ENCODE measurements around the gene GALNT11. TPM values are rescaled to one million over a fixed set of nuclear protein-coding genes. Genes with fewer than 3 reads are reported as not detected.

Gene GALNT11
- total and polyA plus RNA-seq, 4 donors: 12.0 to 21.8 (median 13.8) TPM

DNA sequence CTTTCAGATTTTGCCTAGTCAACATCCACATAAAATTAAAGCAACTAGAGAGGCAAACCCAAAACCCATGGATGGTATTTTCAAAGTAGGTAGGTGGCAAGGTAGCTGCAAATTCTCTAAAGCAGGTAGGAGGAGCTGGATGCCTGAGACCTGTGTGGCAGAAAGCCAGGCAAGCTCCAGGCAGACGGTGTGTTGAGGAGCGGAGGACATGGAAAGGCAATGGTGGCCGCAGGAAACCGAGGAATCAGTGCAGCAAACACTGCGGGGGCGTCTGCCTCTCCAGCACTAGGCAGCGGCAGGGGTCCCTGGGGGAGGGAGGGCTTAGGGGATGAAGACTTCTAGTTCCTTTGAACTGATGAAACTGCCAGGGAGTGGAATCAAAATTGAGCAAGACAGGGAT lies 101.3 kb downstream of the GALNT11 start:
- 96% methylated on average over 7 of the region's 7 CpGs for WGBS
- no peak for DNase-seq (ENCODE audit: low spot score)
- H3K9ac ChIP-seq (ENCODE audit: low read depth in 1 of 2, low read length in 2 of 2): no peak overlapping the region
- H3K36me3 ChIP-seq (ENCODE audit: control insufficient read depth in 4 of 4, insufficient read depth in 3 of 4, low read depth in 1 of 4, low read length in 3 of 4): peaks cover 9 to 49% (median 25%) of the 10 kb centered on the region in 4 donors
- no peaks in the 10 kb centered on the region for H3K4me1 ChIP-seq (ENCODE audit: control insufficient read depth in 4 of 4, insufficient read depth in 4 of 4, low read length in 3 of 4)
- no peak overlapping the region for H3K27ac ChIP-seq (ENCODE audit: low read depth in 1 of 2, low read length in 2 of 2)
- H3K9me3 ChIP-seq (ENCODE audit: control insufficient read depth in 4 of 4, low read length in 3 of 4): peaks cover 0 to 2% (median 0%) of the 10 kb centered on the region in 4 donors
- TF ChIP-seq GABPA (IDR thresholded peaks at IDR 0.05 in 1 of 2, conservative IDR thresholded peaks at IDR 0.05 in 1 of 2): no peak
- TF ChIP-seq, protein P1, sequence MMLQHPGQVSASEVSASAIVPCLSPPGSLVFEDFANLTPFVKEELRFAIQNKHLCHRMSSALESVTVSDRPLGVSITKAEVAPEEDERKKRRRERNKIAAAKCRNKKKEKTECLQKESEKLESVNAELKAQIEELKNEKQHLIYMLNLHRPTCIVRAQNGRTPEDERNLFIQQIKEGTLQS (IDR thresholded peaks at IDR 0.05): no peak
- H3K4me3 ChIP-seq (ENCODE audit: low read depth in 1 of 3, low read length in 3 of 3): no peak overlapping the region
- H3K27me3 ChIP-seq (ENCODE audit: control insufficient read depth in 4 of 4, insufficient read depth in 4 of 4, low read length in 3 of 4): no peaks in the 10 kb centered on the region

DNA sequence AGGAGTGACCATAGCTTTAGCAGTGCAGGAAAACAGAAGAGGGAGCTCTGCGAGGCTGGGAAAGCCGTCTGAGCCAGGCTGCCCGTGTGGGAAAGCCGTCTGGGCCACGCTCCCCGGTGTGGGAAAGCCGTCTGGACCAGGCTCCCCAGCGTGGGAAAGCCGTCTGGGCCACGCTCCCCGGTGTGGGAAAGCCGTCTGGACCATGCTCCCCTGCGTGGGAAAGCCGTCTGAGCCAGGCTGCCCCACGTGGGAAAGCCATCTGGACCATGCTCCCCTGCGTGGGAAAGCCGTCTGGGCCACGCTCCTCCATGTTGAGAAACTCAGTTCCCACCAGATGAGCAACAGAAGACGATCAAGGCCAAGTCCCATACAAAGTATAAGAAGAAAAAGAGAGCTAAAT lies 101.8 kb downstream of the GALNT11 start:
- no peak for DNase-seq (ENCODE audit: low spot score)
- Histone ChIP-seq H3K9ac (ENCODE audit: low read depth in 1 of 2, low read length in 2 of 2) (no peak overlapping the region), H3K27ac (ENCODE audit: low read depth in 1 of 2, low read length in 2 of 2) (no peak overlapping the region), H3K4me1 (ENCODE audit: control insufficient read depth in 4 of 4, insufficient read depth in 4 of 4, low read length in 3 of 4) (no peaks in the 10 kb centered on the region), H3K36me3 (ENCODE audit: control insufficient read depth in 4 of 4, insufficient read depth in 3 of 4, low read depth in 1 of 4, low read length in 3 of 4) (peaks cover 9 to 53% (median 24%) of the 10 kb centered on the region in 4 donors), H3K9me3 (ENCODE audit: control insufficient read depth in 4 of 4, low read length in 3 of 4) (peaks cover 0 to 2% (median 0%) of the 10 kb centered on the region in 4 donors), H3K27me3 (ENCODE audit: control insufficient read depth in 4 of 4, insufficient read depth in 4 of 4, low read length in 3 of 4) (no peaks in the 10 kb centered on the region), H3K4me3 (ENCODE audit: low read depth in 1 of 3, low read length in 3 of 3) (no peak overlapping the region)
- TF ChIP-seq, protein P2, sequence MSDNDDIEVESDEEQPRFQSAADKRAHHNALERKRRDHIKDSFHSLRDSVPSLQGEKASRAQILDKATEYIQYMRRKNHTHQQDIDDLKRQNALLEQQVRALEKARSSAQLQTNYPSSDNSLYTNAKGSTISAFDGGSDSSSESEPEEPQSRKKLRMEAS (IDR thresholded peaks at IDR 0.05): no peak
- TF ChIP-seq FOXA1 (IDR thresholded peaks at IDR 0.05) (no peak), YY1 (IDR thresholded peaks at IDR 0.05) (no peak), RAD21 (IDR thresholded peaks at IDR 0.05) (no peak)
- WGBS: 96% methylated on average over 19 of the region's 19 CpGs

DNA sequence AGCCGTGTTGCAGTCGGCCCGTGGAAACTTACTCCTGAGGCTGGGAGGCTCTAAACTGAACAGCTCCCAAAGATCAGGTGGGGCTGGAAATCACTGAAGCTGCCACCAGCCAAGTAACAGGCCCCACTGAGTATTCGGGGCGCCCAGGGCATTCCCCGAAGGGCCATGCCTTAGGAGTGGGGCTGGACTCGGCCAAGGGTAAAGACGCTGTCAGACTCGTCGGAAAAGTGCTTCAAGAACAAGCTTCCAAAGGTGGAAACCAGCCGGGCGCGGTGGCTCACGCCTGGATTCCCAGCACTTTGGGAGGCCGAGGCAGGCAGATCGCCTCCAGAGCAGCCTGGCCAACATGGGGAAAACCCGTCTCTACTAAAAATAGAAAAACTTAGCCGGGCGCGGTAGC lies 102.8 kb downstream of the GALNT11 start:
- no peak overlapping the region for H3K27ac ChIP-seq (ENCODE audit: low read depth in 1 of 2, low read length in 2 of 2)
- H3K4me1 ChIP-seq (ENCODE audit: control insufficient read depth in 4 of 4, insufficient read depth in 4 of 4, low read length in 3 of 4): no peaks in the 10 kb centered on the region
- DNase-seq (ENCODE audit: low spot score): no peak
- 98% methylated on average over 20 of the region's 20 CpGs for WGBS
- no peak overlapping the region for H3K4me3 ChIP-seq (ENCODE audit: low read depth in 1 of 3, low read length in 3 of 3)
- peaks cover 0 to 2% (median 0%) of the 10 kb centered on the region in 4 donors for H3K9me3 ChIP-seq (ENCODE audit: control insufficient read depth in 4 of 4, low read length in 3 of 4)
- peaks cover 9 to 53% (median 20%) of the 10 kb centered on the region in 4 donors for H3K36me3 ChIP-seq (ENCODE audit: control insufficient read depth in 4 of 4, insufficient read depth in 3 of 4, low read depth in 1 of 4, low read length in 3 of 4)
- no peaks in the 10 kb centered on the region for H3K27me3 ChIP-seq (ENCODE audit: control insufficient read depth in 4 of 4, insufficient read depth in 4 of 4, low read length in 3 of 4)
- H3K9ac ChIP-seq (ENCODE audit: low read depth in 1 of 2, low read length in 2 of 2): no peak overlapping the region
- TF ChIP-seq, protein P2 (IDR thresholded peaks at IDR 0.05): no peak
- TF ChIP-seq GABPA (IDR thresholded peaks at IDR 0.05 in 1 of 2, conservative IDR thresholded peaks at IDR 0.05 in 1 of 2) (no peak), YY1 (IDR thresholded peaks at IDR 0.05) (no peak), SP1 (IDR thresholded peaks at IDR 0.05) (no peak), NR2F2 (IDR thresholded peaks at IDR 0.05) (no peak), HNF4A (conservative IDR thresholded peaks at IDR 0.05) (no peak), HNF4G (IDR thresholded peaks at IDR 0.05) (no peak), FOXA1 (IDR thresholded peaks at IDR 0.05) (no peak), EGR1 (IDR thresholded peaks at IDR 0.05; ENCODE audit: low read depth in 2 of 2) (no peak), FOXA2 (IDR thresholded peaks at IDR 0.05) (no peak), TAF1 (conservative IDR thresholded peaks at IDR 0.05) (no peak), RAD21 (IDR thresholded peaks at IDR 0.05) (no peak)
- TF ChIP-seq, protein P3, sequence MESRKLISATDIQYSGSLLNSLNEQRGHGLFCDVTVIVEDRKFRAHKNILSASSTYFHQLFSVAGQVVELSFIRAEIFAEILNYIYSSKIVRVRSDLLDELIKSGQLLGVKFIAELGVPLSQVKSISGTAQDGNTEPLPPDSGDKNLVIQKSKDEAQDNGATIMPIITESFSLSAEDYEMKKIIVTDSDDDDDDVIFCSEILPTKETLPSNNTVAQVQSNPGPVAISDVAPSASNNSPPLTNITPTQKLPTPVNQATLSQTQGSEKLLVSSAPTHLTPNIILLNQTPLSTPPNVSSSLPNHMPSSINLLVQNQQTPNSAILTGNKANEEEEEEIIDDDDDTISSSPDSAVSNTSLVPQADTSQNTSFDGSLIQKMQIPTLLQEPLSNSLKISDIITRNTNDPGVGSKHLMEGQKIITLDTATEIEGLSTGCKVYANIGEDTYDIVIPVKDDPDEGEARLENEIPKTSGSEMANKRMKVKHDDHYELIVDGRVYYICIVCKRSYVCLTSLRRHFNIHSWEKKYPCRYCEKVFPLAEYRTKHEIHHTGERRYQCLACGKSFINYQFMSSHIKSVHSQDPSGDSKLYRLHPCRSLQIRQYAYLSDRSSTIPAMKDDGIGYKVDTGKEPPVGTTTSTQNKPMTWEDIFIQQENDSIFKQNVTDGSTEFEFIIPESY (IDR thresholded peaks at IDR 0.05): no peak
- TF ChIP-seq, protein P1 (IDR thresholded peaks at IDR 0.05): no peak
